Measurements from ENCODE around the gene NTM.

The NTM gene

GRCh38 chr11:131511794-131512193 is 141.4 kb downstream of the NTM start:
- H3K4me1 ChIP-seq: no peaks in the 10 kb centered on the region
- no peak overlapping the region for H3K4me3 ChIP-seq (ENCODE audit: low read depth, low read length)
- 0 out of 2 replicates have a peak, but pooled peaks have one; percentile 12 for TF ChIP-seq CTCF (IDR thresholded peaks at IDR 0.05; ENCODE audit: low read depth, low read length)
- DNase-seq: no peak
- no peaks in the 10 kb centered on the region for H3K36me3 ChIP-seq
- no peaks in the 10 kb centered on the region for H3K27me3 ChIP-seq
- no peaks in the 10 kb centered on the region; the same call in 1 of the 2 replicates for H3K9me3 ChIP-seq

GRCh38 chr11:131512228-131512627 is 141.8 kb downstream of the NTM start:
- Histone ChIP-seq H3K4me1 (no peaks in the 10 kb centered on the region), H3K9me3 (no peaks in the 10 kb centered on the region; the same call in 1 of the 2 replicates), H3K27me3 (no peaks in the 10 kb centered on the region)

DNA sequence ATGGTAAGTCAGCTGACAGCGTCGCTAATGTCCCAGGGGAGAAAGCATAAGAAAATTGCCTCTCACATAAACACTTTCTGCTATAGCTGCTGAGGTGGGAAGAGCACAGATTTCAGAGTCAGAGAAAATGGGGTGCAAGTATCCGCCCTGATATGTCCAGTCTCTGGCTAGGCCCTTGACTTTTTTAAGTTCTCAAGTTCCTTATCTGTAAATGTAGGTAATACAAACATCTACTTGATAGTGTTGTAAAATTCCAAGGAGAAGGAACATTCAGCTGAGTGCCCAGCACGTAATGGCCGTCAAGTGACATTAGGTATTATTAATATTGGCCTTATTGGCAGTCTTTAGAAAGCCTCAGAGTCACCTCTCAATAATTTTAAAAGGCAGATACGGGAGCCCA is 143.6 kb downstream of the NTM start:
- no peak for DNase-seq
- H3K36me3 ChIP-seq: no peaks in the 10 kb centered on the region
- no peak for TF ChIP-seq CTCF (IDR thresholded peaks at IDR 0.05; ENCODE audit: low read depth, low read length)
- no peaks in the 10 kb centered on the region for H3K27me3 ChIP-seq
- no peaks in the 10 kb centered on the region for H3K4me1 ChIP-seq
- no peak overlapping the region for H3K4me3 ChIP-seq (ENCODE audit: low read depth, low read length)
- H3K9me3 ChIP-seq: no peaks in the 10 kb centered on the region; the same call in 1 of the 2 replicates

More at GRCh38 chr11:131512228-131512627, 141.8 kb downstream of the NTM start:
- Histone ChIP-seq H3K4me3 (ENCODE audit: low read depth, low read length) (no peak overlapping the region), H3K36me3 (no peaks in the 10 kb centered on the region)
- no peak for TF ChIP-seq CTCF (IDR thresholded peaks at IDR 0.05; ENCODE audit: low read depth, low read length)
- no peak for DNase-seq

DNA sequence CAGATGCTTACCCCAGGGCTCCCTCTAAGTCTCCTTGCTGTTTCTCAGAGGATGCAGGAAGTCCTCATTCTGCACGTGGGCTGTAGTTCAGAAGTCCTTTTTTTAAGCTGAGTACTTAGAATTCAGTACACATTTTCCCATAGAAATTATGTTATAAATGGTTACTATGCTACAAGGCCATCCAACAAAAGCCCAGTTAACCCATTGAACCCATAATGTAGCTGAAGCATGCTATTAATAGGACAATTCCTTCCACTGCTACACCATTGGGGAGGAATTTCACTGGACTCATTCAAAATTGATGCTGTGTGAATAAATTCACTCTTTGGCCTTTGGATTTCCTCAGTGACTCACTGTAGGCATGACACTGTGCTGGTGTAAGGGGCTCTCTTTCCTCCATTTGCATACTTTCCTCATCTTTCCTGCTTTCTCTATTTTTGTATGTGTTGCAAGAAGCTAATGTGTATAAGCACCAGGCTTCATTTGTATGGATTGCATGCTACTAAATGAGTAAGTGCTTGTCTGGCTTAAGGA is 148.0 kb downstream of the NTM start:
- DNase-seq: no peak
- Histone ChIP-seq H3K4me3 (ENCODE audit: low read depth, low read length) (no peak overlapping the region), H3K9me3 (no peaks in the 10 kb centered on the region; the same call in 1 of the 2 replicates), H3K4me1 (no peaks in the 10 kb centered on the region), H3K27me3 (no peaks in the 10 kb centered on the region), H3K36me3 (no peaks in the 10 kb centered on the region)
- no peak for TF ChIP-seq CTCF (IDR thresholded peaks at IDR 0.05; ENCODE audit: low read depth, low read length)

DNA sequence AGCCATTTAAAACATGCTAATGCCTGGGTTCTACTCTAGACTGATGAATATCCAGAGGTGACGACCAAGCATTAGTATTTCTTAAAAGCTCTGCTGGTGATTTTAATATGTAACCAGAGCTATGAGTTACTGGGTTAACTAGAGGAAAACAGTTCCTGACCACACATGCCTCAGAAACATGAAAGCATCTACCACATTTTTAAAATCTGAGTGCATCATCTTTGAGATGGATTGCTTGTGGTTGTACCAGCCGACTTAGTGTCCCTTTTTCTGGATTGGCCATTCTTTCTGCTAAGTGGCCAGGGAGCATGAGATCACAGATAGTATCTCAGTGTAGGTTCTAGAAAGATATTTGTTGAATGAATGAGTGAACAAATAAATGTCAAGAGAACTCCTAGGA is 152.4 kb downstream of the NTM start:
- TF ChIP-seq CTCF (IDR thresholded peaks at IDR 0.05; ENCODE audit: low read depth, low read length): no peak
- Histone ChIP-seq H3K4me3 (ENCODE audit: low read depth, low read length) (no peak overlapping the region), H3K9me3 (no peaks in the 10 kb centered on the region; the same call in 1 of the 2 replicates), H3K27me3 (no peaks in the 10 kb centered on the region), H3K36me3 (no peaks in the 10 kb centered on the region), H3K4me1 (no peaks in the 10 kb centered on the region)
- DNase-seq: no peak

GRCh38 chr11:131530407-131530806 is 160.0 kb downstream of the NTM start:
- no peak for DNase-seq
- no peaks in the 10 kb centered on the region for H3K4me1 ChIP-seq
- no peak overlapping the region for H3K4me3 ChIP-seq (ENCODE audit: low read depth, low read length)
- no peaks in the 10 kb centered on the region; the same call in none of the 2 replicates for H3K9me3 ChIP-seq
- H3K36me3 ChIP-seq: no peaks in the 10 kb centered on the region
- H3K27me3 ChIP-seq: no peaks in the 10 kb centered on the region
- no peak for TF ChIP-seq CTCF (IDR thresholded peaks at IDR 0.05; ENCODE audit: low read depth, low read length)

Data from BE2C (cell line).